Stomach (tissue), 9 donors: ENCODE data around the gene RPH3AL. TPM values are rescaled to one million over a fixed set of nuclear protein-coding genes. Genes with fewer than 3 reads are reported as not detected.

Experiments used
- DNase-seq, 2 donors: peaks; one replicate each; pipeline versions ENCODE4 v3.0.0 to v3.0.0-alpha.2; 2013 to 2019
- H3K27ac ChIP-seq, 5 donors: fragments of 200-600 bp in 4 of 5; sonication (generic) in 4 of 5; one replicate each; pipeline ENCODE4 v1.5.1; 2013 to 2019; ENCODE audit warnings: mild to moderate bottlenecking in 1 of 5, moderate library complexity in 1 of 5
- H3K27me3 ChIP-seq, 3 donors: fragments of 200-600 bp; sonication (generic); one replicate each; pipeline ENCODE4 v1.5.1; 2017 to 2019; ENCODE audit warnings: mixed run types in 1 of 3
- H3K36me3 ChIP-seq, 4 donors: fragments of 200-600 bp; sonication (generic); 1 replicate in 3 of 4; 2 replicates in 1 of 4; pipeline ENCODE4 v1.5.1; 2016 to 2019
- H3K4me1 ChIP-seq, 4 donors: fragments of 200-600 bp; sonication (generic); one replicate each; pipeline ENCODE4 v1.5.1; 2016 to 2019
- H3K4me3 ChIP-seq, 4 donors: fragments of 200-600 bp; sonication (generic) in 3 of 4; one replicate each; pipeline ENCODE4 v1.5.1; 2016 to 2019; ENCODE audit warnings: mild to moderate bottlenecking in 1 of 4
- H3K9me3 ChIP-seq, 4 donors: fragments of 200-600 bp; sonication (generic); one replicate each; pipeline ENCODE4 v1.5.1; 2016 to 2019
- EP300 ChIP-seq: sonication (generic); formaldehyde crosslinking; IDR thresholded peaks from one replicate; pipeline ENCODE4 v1.6.1; 2017; ENCODE audit warnings: antibody characterized with exemption
- POLR2A ChIP-seq, 4 donors: fragments of 450-650 bp; IDR thresholded peaks; one replicate each; pipeline ENCODE4 v1.6.1; 2016; ENCODE audit warnings: antibody characterized with exemption in 4 of 4, control low read depth in 2 of 4, mild to moderate bottlenecking in 1 of 4, moderate library complexity in 1 of 4
- POLR2AphosphoS5 ChIP-seq, 3 donors: sonication (generic); formaldehyde crosslinking; IDR thresholded peaks; one replicate each; pipeline ENCODE4 v1.6.1; 2016; ENCODE audit warnings: antibody characterized with exemption in 3 of 3
- WGBS, 5 donors: extraction: QIAGEN DNeasy Blood & Tissue Kit in 3 of 5; methylation state at CpG; one replicate each; pipeline versions ENCODE4 v1.1.5 to v1.1.7; 2013 to 2018; 5-methylcytosine and 5-hydroxymethylcytosine counted together
- intact Hi-C: fragments of 100-400 bp; cut with DNase I; formaldehyde crosslinking; loops from one replicate; pipeline ENCODE4 v1.15.1; 2023; ENCODE audit warnings: low total_unique reads
- polyA plus RNA-seq, 3 donors: library from polyadenylated mRNA; stranded (reverse); fragments of 200-250 nt; gene quantifications; one replicate each; pipeline ENCODE4 v1.2.3, GENCODE V29; 2013
- total RNA-seq, 5 donors: library from RNA; depleted of rRNA; stranded (reverse); fragments of >200 nt; gene quantifications; one replicate each; pipeline versions ENCODE4 v1.1.0 to v1.2.3, GENCODE V29; 2014 to 2016
- TF ChIP-seq, protein P1 (sequence below), 7 experiments: fragments of 450-650 bp in 4 of 7; fragments of 200-600 bp in 3 of 7; sonication (generic) in 3 of 7; IDR thresholded peaks; one replicate each; pipeline ENCODE4 v1.5.1; 2016 to 2019; ENCODE audit warnings: antibody characterized with exemption in 7 of 7, control low read depth in 2 of 7, mild to moderate bottlenecking in 1 of 7
- donor health status: healthy with polysubstance abuse.
- donor health status: Bipolar disorder and iron deficiency.
- donor health status: healthy.

RPH3AL gene
- total and polyA plus RNA-seq, 8 donors = 4.9 to 38.5 (median 17.4) TPM

DNA sequence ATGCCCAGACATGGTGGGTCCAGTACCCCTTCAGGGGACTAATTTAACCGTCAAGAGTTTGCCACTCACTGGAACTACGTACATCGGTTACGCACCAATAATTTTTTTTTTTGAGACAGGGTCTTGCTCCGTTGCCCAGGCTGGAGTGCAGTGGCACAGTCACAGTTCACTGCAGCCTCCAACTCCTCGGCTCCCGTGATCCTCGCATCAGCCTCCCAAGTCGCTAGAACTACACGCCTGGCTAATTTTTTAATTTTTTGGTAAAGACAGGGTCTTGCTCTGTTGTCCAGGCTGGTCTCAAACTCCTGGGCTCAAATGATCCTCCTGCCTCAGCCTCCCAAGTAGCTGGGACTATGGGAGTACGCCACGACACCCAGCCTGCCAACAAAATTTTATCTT lies 15.6 kb downstream of the RPH3AL start:
- 95 to 98% (median 97%) methylated on average over 12 of the region's 12 CpGs for WGBS, 5 donors
- H3K4me1 ChIP-seq = peaks cover 24 to 55% (median 44%) of the 10 kb centered on the region in 4 donors

DNA sequence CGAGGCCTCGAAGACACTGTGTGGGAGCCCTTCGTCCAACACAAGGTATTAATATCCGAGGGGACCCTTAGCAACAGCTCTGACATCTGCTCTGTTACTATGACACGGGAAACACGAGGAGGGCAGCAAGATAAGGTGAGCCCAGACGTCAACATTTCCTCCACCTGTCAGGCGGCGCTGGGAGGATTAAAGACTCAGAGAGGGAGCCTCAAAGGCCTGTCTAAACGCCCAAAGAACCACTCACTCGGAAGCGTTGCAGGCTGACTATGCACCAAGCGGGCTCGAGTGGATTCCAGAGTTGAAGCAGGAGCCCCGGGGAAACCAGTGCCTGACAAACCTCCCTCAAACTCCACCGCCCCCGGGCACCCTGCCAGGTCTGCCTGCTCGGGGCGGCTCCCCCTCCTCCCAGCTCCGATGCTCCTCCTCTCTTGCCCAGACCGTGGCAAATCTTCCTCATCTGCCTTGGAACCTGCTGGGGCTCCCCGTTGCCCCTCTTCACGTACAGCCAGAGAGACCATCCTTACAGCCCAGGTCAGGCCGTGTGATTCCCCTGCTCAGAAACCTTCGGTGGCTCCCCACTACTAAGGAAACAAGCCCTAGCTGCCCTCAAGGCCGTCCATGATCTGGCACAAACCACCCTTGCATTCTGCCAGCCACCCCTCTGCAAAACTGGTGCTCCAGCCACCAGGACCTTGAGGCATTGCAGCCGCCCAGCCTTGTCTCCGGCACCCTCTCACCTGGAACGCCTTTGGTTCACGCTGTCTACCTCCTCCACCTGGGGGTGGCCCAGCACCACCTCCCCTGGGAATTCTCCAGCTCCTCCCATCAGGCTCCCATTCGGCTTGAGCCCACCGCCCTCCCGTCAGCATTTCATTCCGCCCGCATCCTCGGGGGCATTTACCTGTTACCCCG lies 16.2 kb downstream of the RPH3AL start:
- WGBS, 5 donors = 41 to 50% (median 42%) methylated on average over 30 to 37 of the region's 37 CpGs
- Histone ChIP-seq H3K4me1 (peaks cover 24 to 62% (median 44%) of the 10 kb centered on the region in 4 donors), H3K9me3 (no peaks in the 10 kb centered on the region), H3K27me3 (peaks cover 0 to 30% (median 0%) of the 10 kb centered on the region in 3 donors), H3K4me3 (peak overlapping the region in 1 of 4 donors; percentile 38), H3K36me3 (no peaks in the 10 kb centered on the region), H3K27ac (peak overlapping the region in 3 of 5 donors; percentile 21 to 82 (median 81))
- intact Hi-C loops = no loop called here
- peak; percentile 78 to 81 for DNase-seq
- no peak for TF ChIP-seq EP300
- no peak for TF ChIP-seq POLR2A (IDR thresholded peaks at IDR 0.05)
- TF ChIP-seq, protein P1, sequence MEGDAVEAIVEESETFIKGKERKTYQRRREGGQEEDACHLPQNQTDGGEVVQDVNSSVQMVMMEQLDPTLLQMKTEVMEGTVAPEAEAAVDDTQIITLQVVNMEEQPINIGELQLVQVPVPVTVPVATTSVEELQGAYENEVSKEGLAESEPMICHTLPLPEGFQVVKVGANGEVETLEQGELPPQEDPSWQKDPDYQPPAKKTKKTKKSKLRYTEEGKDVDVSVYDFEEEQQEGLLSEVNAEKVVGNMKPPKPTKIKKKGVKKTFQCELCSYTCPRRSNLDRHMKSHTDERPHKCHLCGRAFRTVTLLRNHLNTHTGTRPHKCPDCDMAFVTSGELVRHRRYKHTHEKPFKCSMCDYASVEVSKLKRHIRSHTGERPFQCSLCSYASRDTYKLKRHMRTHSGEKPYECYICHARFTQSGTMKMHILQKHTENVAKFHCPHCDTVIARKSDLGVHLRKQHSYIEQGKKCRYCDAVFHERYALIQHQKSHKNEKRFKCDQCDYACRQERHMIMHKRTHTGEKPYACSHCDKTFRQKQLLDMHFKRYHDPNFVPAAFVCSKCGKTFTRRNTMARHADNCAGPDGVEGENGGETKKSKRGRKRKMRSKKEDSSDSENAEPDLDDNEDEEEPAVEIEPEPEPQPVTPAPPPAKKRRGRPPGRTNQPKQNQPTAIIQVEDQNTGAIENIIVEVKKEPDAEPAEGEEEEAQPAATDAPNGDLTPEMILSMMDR (IDR thresholded peaks at IDR 0.05) = no peak
- TF ChIP-seq POLR2AphosphoS5 (IDR thresholded peaks at IDR 0.05) = no peak

More for the DNA sequence above, 15.6 kb downstream of the RPH3AL start:
- Histone ChIP-seq H3K9me3 (no peaks in the 10 kb centered on the region), H3K4me3 (no peak overlapping the region), H3K36me3 (no peaks in the 10 kb centered on the region), H3K27me3 (peaks cover 0 to 30% (median 0%) of the 10 kb centered on the region in 3 donors), H3K27ac (peak overlapping the region in 2 of 5 donors; percentile 81 to 82)
- no peak for DNase-seq
- intact Hi-C loops = no loop called here
- TF ChIP-seq POLR2AphosphoS5 (IDR thresholded peaks at IDR 0.05) = no peak
- TF ChIP-seq POLR2A (IDR thresholded peaks at IDR 0.05) = no peak
- TF ChIP-seq, protein P1 (IDR thresholded peaks at IDR 0.05) = no peak
- TF ChIP-seq EP300 = no peak

DNA sequence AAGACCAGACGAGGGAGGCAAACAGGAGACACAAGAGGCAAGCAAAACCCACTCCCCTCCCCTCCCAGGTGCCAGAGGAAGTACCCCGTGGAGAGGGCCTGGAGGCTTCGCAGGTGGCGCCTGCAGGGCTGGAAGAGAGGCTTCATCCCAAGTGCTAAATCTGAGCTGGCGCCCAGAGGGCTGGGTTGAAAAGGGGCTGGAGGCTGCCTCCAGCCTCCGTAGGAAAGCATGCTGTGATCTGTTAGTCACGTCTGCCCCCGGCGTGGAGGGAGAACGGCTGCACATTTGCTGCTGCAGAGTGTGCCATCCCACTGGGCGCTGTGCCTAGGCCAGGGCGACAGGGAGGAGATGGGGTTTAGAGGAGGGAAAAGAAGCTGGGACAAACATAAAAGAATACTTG lies 16.9 kb downstream of the RPH3AL start:
- H3K9me3 ChIP-seq = no peaks in the 10 kb centered on the region
- DNase-seq = no peak
- intact Hi-C loops = no loop called here
- peak overlapping the region in 3 of 5 donors; percentile 61 to 82 (median 81) for H3K27ac ChIP-seq
- peaks cover 24 to 68% (median 44%) of the 10 kb centered on the region in 4 donors for H3K4me1 ChIP-seq
- no peak for TF ChIP-seq EP300
- peak overlapping the region in 1 of 4 donors; percentile 38 for H3K4me3 ChIP-seq
- peaks cover 0 to 30% (median 0%) of the 10 kb centered on the region in 3 donors for H3K27me3 ChIP-seq
- WGBS, 5 donors = 55 to 68% (median 62%) methylated on average over 6 to 12 of the region's 12 CpGs
- no peaks in the 10 kb centered on the region for H3K36me3 ChIP-seq

DNA sequence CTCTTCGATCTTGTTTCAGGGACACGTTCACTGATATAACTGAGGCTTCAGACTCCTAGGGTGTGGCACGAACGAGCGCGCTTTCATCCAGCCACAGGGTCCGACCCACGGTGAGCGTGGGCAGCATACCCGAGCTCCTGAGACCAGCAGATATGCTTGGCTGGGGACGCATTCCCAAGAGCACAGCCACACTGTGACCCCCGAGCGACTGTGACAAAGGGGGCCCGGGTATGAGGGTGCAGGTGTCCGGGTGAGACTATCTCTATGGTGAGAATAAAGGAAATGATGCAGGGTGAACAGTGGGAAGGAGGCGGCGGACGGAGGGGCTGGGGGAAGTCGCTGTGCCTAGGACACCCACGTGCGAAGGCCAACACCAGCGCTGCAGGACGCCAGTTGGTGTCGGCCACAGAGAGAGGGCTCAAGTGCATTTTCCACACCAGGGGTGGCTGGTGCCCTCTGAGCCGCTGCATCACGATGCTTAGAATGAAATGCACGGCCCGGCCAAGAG lies 17.6 kb downstream of the RPH3AL start:
- Histone ChIP-seq H3K9me3 (no peaks in the 10 kb centered on the region), H3K36me3 (no peaks in the 10 kb centered on the region), H3K27me3 (peaks cover 0 to 30% (median 0%) of the 10 kb centered on the region in 3 donors), H3K27ac (peak overlapping the region; percentile 52 to 82 (median 61)), H3K4me1 (peaks cover 24 to 75% (median 44%) of the 10 kb centered on the region in 4 donors), H3K4me3 (peak overlapping the region in 1 of 4 donors; percentile 38)
- intact Hi-C loops = no loop called here
- DNase-seq = no peak
- WGBS, 5 donors = 83 to 91% (median 85%) methylated on average over 28 of the region's 28 CpGs
- TF ChIP-seq EP300 = no peak

DNA sequence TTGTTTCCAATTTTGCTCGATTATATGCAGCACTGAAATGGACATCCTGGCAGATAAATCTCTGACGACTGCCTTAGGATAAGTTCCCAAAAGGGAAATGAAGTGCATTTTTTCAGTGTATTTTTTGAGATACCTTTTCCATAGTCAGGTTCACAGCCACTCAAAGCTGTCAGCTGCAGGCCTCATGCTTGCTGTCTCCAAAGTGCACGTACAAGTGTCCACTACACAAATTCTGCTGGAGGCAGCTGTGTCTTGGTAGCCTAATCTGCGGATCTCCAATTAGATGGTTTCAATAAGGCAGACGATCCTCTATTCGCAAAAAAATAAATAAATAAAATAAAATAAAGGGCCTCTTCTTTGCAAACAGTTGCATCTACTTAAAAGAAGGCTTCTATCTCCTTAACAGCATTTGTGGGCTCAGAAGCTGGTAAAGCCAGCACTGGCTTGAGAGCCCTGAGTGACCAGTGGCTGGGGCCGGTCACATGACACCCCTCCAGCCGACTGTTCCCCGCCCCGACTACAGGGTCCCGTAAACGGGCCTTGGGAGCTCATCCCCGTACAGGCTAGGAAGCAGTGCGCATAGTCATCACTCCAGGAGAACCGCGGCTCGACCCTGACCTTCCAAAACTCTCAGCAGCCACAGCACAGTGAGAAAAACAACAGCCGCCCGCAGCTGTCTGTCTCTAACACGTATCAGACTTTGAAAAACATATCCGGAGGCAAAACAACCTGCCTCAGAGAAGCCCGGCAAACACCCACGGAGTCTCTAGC lies 18.8 kb downstream of the RPH3AL start:
- Histone ChIP-seq H3K27ac (peak overlapping the region; percentile 52 to 82 (median 61)), H3K27me3 (peaks cover 0 to 30% (median 0%) of the 10 kb centered on the region in 3 donors), H3K36me3 (no peaks in the 10 kb centered on the region), H3K4me3 (peak overlapping the region; percentile 23 to 38 (median 36)), H3K4me1 (peaks cover 13 to 68% (median 36%) of the 10 kb centered on the region in 4 donors), H3K9me3 (no peaks in the 10 kb centered on the region)
- peak; percentile 60 to 78 for DNase-seq
- intact Hi-C loops = no loop called here
- 22 to 40% (median 32%) methylated on average over 23 of the region's 23 CpGs for WGBS, 5 donors
- TF ChIP-seq, protein P1 (IDR thresholded peaks at IDR 0.05) = no peak
- TF ChIP-seq POLR2A (IDR thresholded peaks at IDR 0.05) (peak in 1 of 4 donors; percentile 11), POLR2AphosphoS5 (IDR thresholded peaks at IDR 0.05) (peak; percentile 36 to 75 (median 67))
